Left ventricle myocardium inferior (tissue), 1 donor: ENCODE measurements around the gene APLP2. TPM values are rescaled to one million over a fixed set of nuclear protein-coding genes. Genes with fewer than 3 reads are reported as not detected.

Experiments
- DNase-seq: peaks from one replicate; pipeline ENCODE4 v3.0.0-alpha.2; 2020
- H3K27ac ChIP-seq: fragments of 200-600 bp; replicated peaks from 2 replicates; pipeline ENCODE4 v1.8.0; 2021
- H3K27me3 ChIP-seq: fragments of 200-600 bp; 2 replicates; pipeline ENCODE4 v1.8.0; 2021; ENCODE audit warnings: low read depth
- H3K36me3 ChIP-seq: fragments of 200-600 bp; 2 replicates; pipeline ENCODE4 v1.8.0; 2021
- H3K4me1 ChIP-seq: fragments of 200-600 bp; 2 replicates; pipeline ENCODE4 v1.8.0; 2021
- H3K4me3 ChIP-seq: fragments of 200-600 bp; 2 replicates; pipeline ENCODE4 v1.8.0; 2021; ENCODE audit warnings: mild to moderate bottlenecking, moderate library complexity
- H3K9me3 ChIP-seq: fragments of 200-600 bp; replicated peaks from 2 replicates; pipeline ENCODE4 v1.8.0; 2021
- intact Hi-C: fragments of 100-400 bp; cut with micrococcal nuclease; formaldehyde crosslinking; loops from one replicate; pipeline ENCODE4 v1.11.0; 2022
- total RNA-seq: library from RNA; stranded (reverse); fragmentation: NEBNext Ultra II Directional; extraction: Animal tissue kit (Norgen Biotek cat#: 25700); gene quantifications from one replicate; pipeline ENCODE4 v1.2.1, GENCODE V29; 2021
- TF ChIP-seq, protein P1 (sequence below): fragments of 200-600 bp; IDR thresholded peaks from 2 replicates; pipeline ENCODE4 v1.8.0; 2021; ENCODE audit warnings: antibody characterized with exemption, mild to moderate bottlenecking, borderline replicate concordance
- donor health status: DM: no; HTN: yes; CAD: no; lungs with severe emphysema.

Gene APLP2
- total RNA-seq, 1 donor from 2014 or later: 325 TPM

DNA sequence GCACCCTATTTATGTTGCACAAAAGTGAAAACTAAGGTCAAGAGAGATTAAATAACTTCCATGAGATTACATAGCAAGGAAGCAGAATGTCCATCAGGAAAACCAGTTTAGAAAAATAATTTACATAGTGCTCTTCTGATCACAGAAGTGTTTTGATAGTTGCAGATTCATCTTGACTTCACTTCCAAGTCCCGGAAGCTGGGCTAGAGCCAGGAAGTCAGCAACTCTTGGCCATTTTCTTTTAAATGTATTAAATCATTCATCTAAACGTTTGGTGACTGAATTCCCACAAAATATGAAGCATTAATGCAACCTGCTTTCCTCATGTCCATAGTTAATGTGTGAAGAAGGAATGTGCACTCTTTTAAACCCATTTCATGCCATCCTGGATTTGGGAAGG lies 29.7 kb downstream of the APLP2 start:
- DNase-seq: no peak
- Histone ChIP-seq H3K4me3 (no peak overlapping the region), H3K36me3 (no peaks in the 10 kb centered on the region), H3K4me1 (peaks cover 58% of the 10 kb centered on the region), H3K27ac (no peak overlapping the region), H3K27me3 (no peaks in the 10 kb centered on the region), H3K9me3 (no peaks in the 10 kb centered on the region)
- TF ChIP-seq, protein P1, sequence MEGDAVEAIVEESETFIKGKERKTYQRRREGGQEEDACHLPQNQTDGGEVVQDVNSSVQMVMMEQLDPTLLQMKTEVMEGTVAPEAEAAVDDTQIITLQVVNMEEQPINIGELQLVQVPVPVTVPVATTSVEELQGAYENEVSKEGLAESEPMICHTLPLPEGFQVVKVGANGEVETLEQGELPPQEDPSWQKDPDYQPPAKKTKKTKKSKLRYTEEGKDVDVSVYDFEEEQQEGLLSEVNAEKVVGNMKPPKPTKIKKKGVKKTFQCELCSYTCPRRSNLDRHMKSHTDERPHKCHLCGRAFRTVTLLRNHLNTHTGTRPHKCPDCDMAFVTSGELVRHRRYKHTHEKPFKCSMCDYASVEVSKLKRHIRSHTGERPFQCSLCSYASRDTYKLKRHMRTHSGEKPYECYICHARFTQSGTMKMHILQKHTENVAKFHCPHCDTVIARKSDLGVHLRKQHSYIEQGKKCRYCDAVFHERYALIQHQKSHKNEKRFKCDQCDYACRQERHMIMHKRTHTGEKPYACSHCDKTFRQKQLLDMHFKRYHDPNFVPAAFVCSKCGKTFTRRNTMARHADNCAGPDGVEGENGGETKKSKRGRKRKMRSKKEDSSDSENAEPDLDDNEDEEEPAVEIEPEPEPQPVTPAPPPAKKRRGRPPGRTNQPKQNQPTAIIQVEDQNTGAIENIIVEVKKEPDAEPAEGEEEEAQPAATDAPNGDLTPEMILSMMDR: no peak
- intact Hi-C loops: no loop called here

DNA sequence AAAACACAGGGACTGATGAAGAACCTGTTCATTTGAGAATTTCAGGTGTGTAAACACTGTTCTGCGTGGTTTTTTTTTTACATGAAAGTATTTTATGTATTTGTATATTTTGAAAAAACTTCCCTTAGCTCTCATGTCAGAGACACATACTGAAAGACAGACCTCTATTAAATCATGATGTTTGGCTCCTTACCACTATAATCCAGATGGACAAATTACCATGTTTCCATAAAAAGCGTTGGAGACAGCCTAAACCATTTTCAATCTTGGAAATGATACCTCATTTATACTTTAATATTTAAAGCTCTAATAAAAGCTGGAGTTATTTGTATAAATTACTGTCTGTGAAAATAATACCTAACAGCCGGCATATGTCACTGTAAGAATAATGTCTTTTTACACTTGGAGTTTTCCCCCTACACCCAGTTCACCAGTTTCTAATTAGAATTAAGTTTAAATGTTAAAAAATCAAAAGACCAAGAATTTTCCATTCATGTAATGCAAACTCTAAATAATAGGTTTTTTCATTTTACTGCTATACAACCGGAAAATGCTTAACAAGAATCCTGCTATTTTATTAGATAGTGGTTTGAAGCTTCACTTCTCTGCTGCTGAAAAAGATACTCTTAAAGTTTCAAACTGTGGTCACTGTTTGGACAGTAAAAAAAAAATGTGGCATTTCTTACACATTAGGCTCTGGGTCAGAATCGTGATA lies 30.8 kb downstream of the APLP2 start:
- Histone ChIP-seq H3K27ac (no peak overlapping the region), H3K9me3 (no peaks in the 10 kb centered on the region), H3K4me1 (peaks cover 57% of the 10 kb centered on the region), H3K27me3 (no peaks in the 10 kb centered on the region), H3K36me3 (no peaks in the 10 kb centered on the region), H3K4me3 (no peak overlapping the region)
- no peak for DNase-seq
- TF ChIP-seq, protein P1: no peak
- intact Hi-C loops: no loop called here

DNA sequence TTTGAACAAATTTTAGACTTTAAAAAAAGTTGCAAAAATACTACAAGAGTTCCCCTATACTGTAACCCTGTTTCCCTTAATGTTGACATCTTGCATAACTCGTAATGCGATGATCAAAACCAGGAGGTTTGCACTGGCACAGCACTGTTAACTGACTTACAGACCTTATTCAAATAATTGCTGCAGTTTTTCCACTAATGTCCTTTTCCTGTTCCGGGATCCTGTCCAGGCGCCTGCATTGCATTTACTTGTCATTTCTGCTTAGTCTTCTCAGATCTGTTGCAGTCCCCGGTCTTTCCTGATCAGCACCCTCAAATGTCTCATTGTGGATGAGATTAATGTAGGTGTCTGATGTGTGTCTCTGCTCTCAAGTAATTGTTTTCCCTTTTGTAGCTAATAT lies 32.0 kb downstream of the APLP2 start:
- H3K27me3 ChIP-seq: no peaks in the 10 kb centered on the region
- no peaks in the 10 kb centered on the region for H3K9me3 ChIP-seq
- H3K4me1 ChIP-seq: peaks cover 56% of the 10 kb centered on the region
- no peak overlapping the region for H3K4me3 ChIP-seq
- TF ChIP-seq, protein P1: no peak
- no peak overlapping the region for H3K27ac ChIP-seq
- DNase-seq: no peak
- H3K36me3 ChIP-seq: no peaks in the 10 kb centered on the region
- intact Hi-C loops: no loop called here

DNA sequence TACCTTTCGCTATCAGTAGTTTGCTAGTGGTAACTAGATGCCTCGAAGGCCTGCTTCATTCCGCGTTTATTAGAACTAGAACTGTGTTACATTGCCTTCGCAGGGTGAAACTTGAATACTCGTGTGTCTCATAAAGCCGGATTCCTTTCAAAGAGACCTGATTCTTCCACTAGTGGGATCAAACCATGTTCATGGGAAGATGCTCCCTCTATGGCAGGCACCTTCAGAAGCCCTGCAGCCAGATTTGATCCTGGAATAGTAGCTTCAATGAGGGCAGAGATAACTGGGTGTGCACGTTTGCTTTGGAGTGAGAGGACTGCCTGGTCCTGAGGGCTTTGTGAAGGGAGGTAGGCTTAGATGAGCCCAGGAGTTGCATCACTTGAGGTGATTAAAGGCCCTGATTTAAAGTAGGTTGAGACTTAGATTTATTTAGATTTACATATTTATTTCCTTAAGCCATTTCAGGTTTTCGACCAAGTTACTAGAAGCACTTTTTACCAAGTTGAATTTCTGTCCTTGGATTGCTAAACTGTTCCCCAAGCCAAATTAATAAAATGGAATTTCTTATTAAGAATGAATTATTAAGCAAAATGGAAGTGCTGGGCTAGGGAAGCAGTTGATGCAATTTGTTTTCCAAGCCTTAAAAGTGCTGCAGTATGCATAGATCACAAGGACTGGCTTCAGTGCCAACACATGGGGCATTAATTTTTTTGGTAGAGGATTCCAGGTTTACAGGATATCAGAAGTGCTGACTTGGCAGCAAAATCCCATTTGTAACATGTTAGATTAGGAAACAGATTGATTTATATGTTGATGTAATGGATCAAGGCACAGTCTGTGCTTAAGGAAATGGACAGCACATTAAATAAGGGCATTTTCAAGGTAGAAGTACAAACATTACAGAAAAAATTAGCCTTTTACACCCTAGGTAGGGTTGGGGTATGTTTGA lies 32.9 kb downstream of the APLP2 start:
- H3K4me1 ChIP-seq: peaks cover 56% of the 10 kb centered on the region
- no peaks in the 10 kb centered on the region for H3K27me3 ChIP-seq
- H3K27ac ChIP-seq: peak overlapping the region; percentile 5

DNA sequence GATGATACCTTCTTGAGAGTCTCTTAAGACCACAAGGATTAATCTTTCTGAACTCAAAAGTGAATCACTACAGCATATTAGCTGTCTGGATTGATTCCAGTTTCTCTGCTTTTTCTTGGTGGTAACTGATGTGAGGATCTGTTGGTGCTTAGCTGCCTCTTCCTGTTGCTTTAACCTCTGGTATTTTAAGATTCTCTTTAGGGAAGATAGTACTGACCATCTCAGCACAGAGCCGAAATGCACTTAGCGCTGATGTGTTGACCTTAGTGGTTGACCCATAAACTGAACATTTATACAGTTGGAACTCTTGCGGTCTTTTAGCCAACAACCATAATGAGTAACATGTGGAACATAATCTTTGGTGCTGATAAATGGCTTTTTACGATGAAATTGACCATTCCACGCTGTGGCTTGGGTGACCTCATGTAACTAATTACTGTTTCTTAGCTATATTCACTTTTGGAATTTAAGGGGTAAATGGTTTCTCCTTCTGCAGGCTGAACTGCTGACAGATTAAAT lies 33.7 kb downstream of the APLP2 start:
- TF ChIP-seq, protein P1: no peak
- Histone ChIP-seq H3K4me3 (no peak overlapping the region), H3K4me1 (peaks cover 56% of the 10 kb centered on the region), H3K9me3 (no peaks in the 10 kb centered on the region), H3K27ac (peak overlapping the region; percentile 5), H3K27me3 (no peaks in the 10 kb centered on the region), H3K36me3 (no peaks in the 10 kb centered on the region)
- DNase-seq: no peak
- intact Hi-C loops: no loop called here

More for the DNA sequence above, 32.9 kb downstream of the APLP2 start:
- Histone ChIP-seq H3K4me3 (no peak overlapping the region), H3K36me3 (no peaks in the 10 kb centered on the region), H3K9me3 (no peaks in the 10 kb centered on the region)
- TF ChIP-seq, protein P1: no peak
- intact Hi-C loops: no loop called here
- DNase-seq: no peak
